SK-N-MC (cell line): ENCODE data around the gene ARL8A.

Experiments
- EZH2 ChIP-seq: fragments of 200-600 bp; sonication (generic); IDR thresholded peaks from one replicate; pipeline ENCODE4 v1.6.1; 2017; ENCODE audit warnings: antibody characterized with exemption
- POLR2AphosphoS5 ChIP-seq: IDR thresholded peaks from 2 replicates; pipeline ENCODE4 v1.6.1; 2012; ENCODE audit warnings: mild to moderate bottlenecking, low read depth, low read length, borderline replicate concordance

GRCh38 chr1:202193614-202194327 lies 49.2 kb upstream of the ARL8A start, which contains the start of gene LGR6:
- no peak for TF ChIP-seq POLR2AphosphoS5
- TF ChIP-seq EZH2, result no peak
